ENCODE results near the gene BRK1.

DNA sequence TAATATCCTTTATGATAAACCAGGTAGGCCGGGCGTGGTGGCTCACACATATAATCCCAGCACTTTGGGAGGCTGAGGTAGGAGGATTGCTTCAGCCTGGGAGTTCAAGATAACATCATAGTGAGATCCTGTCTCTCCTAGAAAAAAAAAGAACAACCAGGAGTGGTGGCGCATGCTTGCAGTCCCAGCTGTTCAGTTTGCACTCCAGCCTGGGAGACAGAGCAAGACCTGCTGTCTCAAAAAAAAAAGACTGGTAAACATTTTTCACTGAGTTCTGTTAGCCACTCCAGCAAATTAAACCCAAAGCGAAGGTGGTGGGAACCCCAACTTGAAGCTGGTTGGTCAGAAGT, 39.6 kb downstream of the BRK1 start:
- TF ChIP-seq CTCF (conservative IDR thresholded peaks at IDR 0.05; ENCODE audit: low read depth, low read length) (no peak), EZH2 (IDR thresholded peaks at IDR 0.05; ENCODE audit: borderline replicate concordance, low read depth, low read length, poor library complexity, severe bottlenecking) (no peak)
